Activated CD8-positive, alpha-beta memory T cell treated with anti-CD3 and anti-CD28 coated beads for 24 hours (primary cell): ENCODE measurements around the gene DIRAS1.
"Not testable (repeated sequence)": the region's sequence is repeated elsewhere in the genome, so short reads cannot be mapped to it uniquely, and the experiment has no call there.

Experiments
- DNase-seq: peaks from one replicate; pipeline ENCODE4 v3.0.0-alpha.2; 2020

DIRAS1 gene

GRCh38 chr19:2703691-2704216 is 17.4 kb downstream of the DIRAS1 start:
- no peak for DNase-seq

GRCh38 chr19:2703077-2703437 is 18.1 kb downstream of the DIRAS1 start:
- DNase-seq = no peak

GRCh38 chr19:2702170-2703076 is 18.7 kb downstream of the DIRAS1 start, which contains the start of gene GNG7:
GNG7 (minus strand) TSS chr19:2702694; CDS start chr19:2520688, 182,006 bp downstream.
- peak; percentile 97 for DNase-seq

- DNase-seq = no peak
Measured at GRCh38 chr19:2701361-2702169, 19.6 kb downstream of the DIRAS1 start.

- no peak for DNase-seq
Measured at GRCh38 chr19:2700660-2701360, 20.4 kb downstream of the DIRAS1 start.

GRCh38 chr19:2699413-2700140 is 21.6 kb downstream of the DIRAS1 start:
- DNase-seq = no peak

GRCh38 chr19:2694196-2694595 is 27.0 kb downstream of the DIRAS1 start:
- DNase-seq = no peak

- DNase-seq = no peak
Measured at GRCh38 chr19:2693492-2694160, 27.5 kb downstream of the DIRAS1 start.

- no peak for DNase-seq
Measured at GRCh38 chr19:2691951-2692350, 29.2 kb downstream of the DIRAS1 start.

GRCh38 chr19:2690856-2691255 is 30.3 kb downstream of the DIRAS1 start:
- DNase-seq = no peak

GRCh38 chr19:2686360-2686759 is 34.8 kb downstream of the DIRAS1 start:
- DNase-seq = no peak

- DNase-seq = no peak
Measured at GRCh38 chr19:2685204-2685704, 35.9 kb downstream of the DIRAS1 start.

- no peak for DNase-seq
Measured at GRCh38 chr19:2683430-2684003, 37.7 kb downstream of the DIRAS1 start.

GRCh38 chr19:2680808-2681207 is 40.4 kb downstream of the DIRAS1 start:
- no peak for DNase-seq

- no peak for DNase-seq
Measured at GRCh38 chr19:2679439-2679838, 41.7 kb downstream of the DIRAS1 start.

- DNase-seq = not testable (repeated sequence)
Measured at GRCh38 chr19:2678948-2679347, 42.2 kb downstream of the DIRAS1 start.

GRCh38 chr19:2678044-2678671 is 43.0 kb downstream of the DIRAS1 start:
- no peak for DNase-seq

GRCh38 chr19:2676823-2677222 is 44.3 kb downstream of the DIRAS1 start:
- DNase-seq = no peak

GRCh38 chr19:2675892-2676291 is 45.3 kb downstream of the DIRAS1 start:
- no peak for DNase-seq

- no peak for DNase-seq
Measured at GRCh38 chr19:2670217-2670616, 51.0 kb downstream of the DIRAS1 start.
